GM12873 (cell line): ENCODE data around the gene C17orf100.
A peak's percentile ranks its signal among the peaks of the same experiment; 100 is the strongest.

Experiments used
- CTCF ChIP-seq: IDR thresholded peaks from 2 replicates; pipeline ENCODE4 v1.5.1; 2012; ENCODE audit warnings: low read depth, mild to moderate bottlenecking, moderate library complexity, low read length, control low read depth; ENCODE audit not compliant: insufficient read depth; ENCODE audit errors: missing control alignments

The C17orf100 gene

GRCh38 chr17:6641247-6641863, 10.2 kb upstream of the C17orf100 start:
- TF ChIP-seq CTCF = no peak

GRCh38 chr17:6642592-6642991, 9.0 kb upstream of the C17orf100 start:
- TF ChIP-seq CTCF = no peak

GRCh38 chr17:6643451-6644125, 8.0 kb upstream of the C17orf100 start:
- no peak for TF ChIP-seq CTCF

GRCh38 chr17:6648181-6648580, 3.4 kb upstream of the C17orf100 start:
- TF ChIP-seq CTCF = peak; percentile 57

- TF ChIP-seq CTCF = no peak
Measured at GRCh38 chr17:6651919-6652452, 424 bp downstream of the C17orf100 start.

- no peak for TF ChIP-seq CTCF
Measured at GRCh38 chr17:6654841-6655731, 3.5 kb downstream of the C17orf100 start.
